ENCODE results near the gene CHMP2A. TPM values are rescaled to one million over a fixed set of nuclear protein-coding genes. Genes with fewer than 3 reads are reported as not detected.

The CHMP2A gene
- total and polyA plus RNA-seq, 10 of the 15 experiments (the other 5 are each of a cell fraction or from before 2014, with no cell fraction given), result 69.5 to 172 (median 109) TPM

- TF ChIP-seq BHLHE40 (IDR thresholded peaks at IDR 0.05; ENCODE audit: borderline replicate concordance in 1 of 2, low read depth in 2 of 2, low read length in 1 of 2) (peak; percentile 57 to 84; a peak in 3 of 4 replicates), IRF4 (IDR thresholded peaks at IDR 0.05; ENCODE audit: low read depth, low read length) (peak; percentile 31; the same call in 1 of the 2 replicates), TCF12 (IDR thresholded peaks at IDR 0.05; ENCODE audit: low read depth, low read length) (peak; percentile 48), NRF1 (conservative IDR thresholded peaks at IDR 0.05; ENCODE audit: low read depth, low read length) (no peak; the same call in 1 of the 2 replicates), IKZF1 (conservative IDR thresholded peaks at IDR 0.05) (peak; percentile 97), RB1 (IDR thresholded peaks at IDR 0.05; ENCODE audit: borderline replicate concordance) (peak; percentile 92; the same call in 1 of the 2 replicates), RUNX3 (IDR thresholded peaks at IDR 0.05; ENCODE audit: low read length) (peak; percentile 97), BCL3 (IDR thresholded peaks at IDR 0.05; ENCODE audit: borderline replicate concordance, insufficient read depth, low read depth, low read length, poor library complexity, severe bottlenecking) (peak; percentile 10), TCF7 (IDR thresholded peaks at IDR 0.05; ENCODE audit: borderline replicate concordance) (no peak; the same call in 1 of the 2 replicates), SRF (IDR thresholded peaks at IDR 0.05; ENCODE audit: low read depth in 2 of 2, low read length in 2 of 2) (peak; percentile 55 to 93), CHD1 (IDR thresholded peaks at IDR 0.05; ENCODE audit: low read depth, low read length) (0 out of 2 replicates have a peak, but pooled peaks have one; percentile 42), WRNIP1 (IDR thresholded peaks at IDR 0.05; ENCODE audit: borderline replicate concordance, low read depth, low read length) (peak; percentile 84; the same call in 1 of the 2 replicates), HDAC6 (IDR thresholded peaks at IDR 0.05; ENCODE audit: unreplicated experiment) (no peak), STAT1 (conservative IDR thresholded peaks at IDR 0.05) (peak; percentile 99), NFYA (IDR thresholded peaks at IDR 0.05; ENCODE audit: borderline replicate concordance, low read depth, low read length) (no peak), ZNF217 (IDR thresholded peaks at IDR 0.05) (peak; percentile 73), ZZZ3 (IDR thresholded peaks at IDR 0.05; ENCODE audit: control insufficient read depth, insufficient read length, low read depth) (no peak), TCF3 (IDR thresholded peaks at IDR 0.05; ENCODE audit: borderline replicate concordance, insufficient read depth, low read depth, low read length) (peak; percentile 65), GABPA (IDR thresholded peaks at IDR 0.05; ENCODE audit: low read depth) (peak; percentile 100), SIN3A (IDR thresholded peaks at IDR 0.05; ENCODE audit: low read depth, low read length) (peak; percentile 89), RCOR1 (conservative IDR thresholded peaks at IDR 0.05; ENCODE audit: low read depth, low read length) (0 out of 2 replicates have a peak, but pooled peaks have one; percentile 90), POLR2A (IDR thresholded peaks at IDR 0.05; ENCODE audit: low read depth, low read length) (peak; percentile 89), CEBPB (IDR thresholded peaks at IDR 0.05; ENCODE audit: borderline replicate concordance in 1 of 2, low read depth in 2 of 2, low read length in 2 of 2) (no peak), EGR1 (IDR thresholded peaks at IDR 0.05; ENCODE audit: borderline replicate concordance in 1 of 2, low read depth in 2 of 2, low read length in 2 of 2) (peak in 1 of 2 experiments; percentile 81; a peak in 2 of 3 replicates), POLR2AphosphoS5 (IDR thresholded peaks at IDR 0.05; ENCODE audit: low read length) (peak; percentile 82; the same call in 1 of the 2 replicates), POU2F2 (IDR thresholded peaks at IDR 0.05; ENCODE audit: borderline replicate concordance, low read depth, low read length) (peak; percentile 91), PAX8 (IDR thresholded peaks at IDR 0.05) (no peak), SIX5 (IDR thresholded peaks at IDR 0.05; ENCODE audit: low read depth, low read length, severe bottlenecking) (peak; percentile 81), YBX1 (IDR thresholded peaks at IDR 0.05) (no peak), MEF2B (IDR thresholded peaks at IDR 0.05; ENCODE audit: partially characterized antibody, poor library complexity, severe bottlenecking) (peak; percentile 63)
Observed at GRCh38 chr19:58519355-58520256, 35.3 kb downstream of the CHMP2A start, which contains the start of gene ZBTB45 (continued).

All from GM12878 (cell line).